Glutamatergic neuron (in vitro differentiated cells): Measurements from ENCODE around the gene PDE1A. TPM values are rescaled to one million over a fixed set of nuclear protein-coding genes. Genes with fewer than 3 reads are reported as not detected.

Source experiments
- DNase-seq: peaks from one replicate; pipeline ENCODE4 v3.0.0; 2022
- H3K27ac Mint-ChIP-seq: one replicate; pipeline ENCODE4 v1.8.0; 2020; ENCODE audit warnings: mild to moderate bottlenecking, mixed read lengths, inconsistent platforms; ENCODE audit not compliant: unreplicated experiment
- H3K27me3 Mint-ChIP-seq: one replicate; pipeline ENCODE4 v1.8.0; 2020; ENCODE audit warnings: mild to moderate bottlenecking, moderate library complexity, mixed read lengths, inconsistent platforms; ENCODE audit not compliant: unreplicated experiment
- H3K36me3 Mint-ChIP-seq: one replicate; pipeline ENCODE4 v1.8.0; 2020; ENCODE audit warnings: mild to moderate bottlenecking, mixed read lengths, inconsistent platforms; ENCODE audit not compliant: unreplicated experiment
- H3K4me1 Mint-ChIP-seq: one replicate; pipeline ENCODE4 v1.8.0; 2020; ENCODE audit warnings: mild to moderate bottlenecking, low read depth, mixed read lengths, inconsistent platforms; ENCODE audit not compliant: unreplicated experiment
- H3K4me3 Mint-ChIP-seq: one replicate; pipeline ENCODE4 v1.8.0; 2020; ENCODE audit warnings: mild to moderate bottlenecking, mixed read lengths, inconsistent platforms; ENCODE audit not compliant: unreplicated experiment
- H3K9me3 Mint-ChIP-seq: one replicate; pipeline ENCODE4 v1.8.0; 2020; ENCODE audit warnings: mild to moderate bottlenecking, moderate library complexity, mixed read lengths, inconsistent platforms; ENCODE audit not compliant: unreplicated experiment
- total RNA-seq: library from RNA; stranded (reverse); fragmentation: NEBNext Ultra II Directional; extraction: Animal tissue kit (Norgen Biotek cat#: 25700); gene quantifications from one replicate; pipeline ENCODE4 v1.2.1, GENCODE V29; 2021; ENCODE audit not compliant: unreplicated experiment
- TF ChIP-seq, protein P1 (sequence below): fragments of 200-600 bp; sonication (generic); IDR thresholded peaks from one replicate; pipeline ENCODE4 v1.5.0; 2021; ENCODE audit not compliant: partially characterized antibody, unreplicated experiment

PDE1A gene
- total RNA-seq, 1 donor from 2014 or later, result 4.2 TPM

DNA sequence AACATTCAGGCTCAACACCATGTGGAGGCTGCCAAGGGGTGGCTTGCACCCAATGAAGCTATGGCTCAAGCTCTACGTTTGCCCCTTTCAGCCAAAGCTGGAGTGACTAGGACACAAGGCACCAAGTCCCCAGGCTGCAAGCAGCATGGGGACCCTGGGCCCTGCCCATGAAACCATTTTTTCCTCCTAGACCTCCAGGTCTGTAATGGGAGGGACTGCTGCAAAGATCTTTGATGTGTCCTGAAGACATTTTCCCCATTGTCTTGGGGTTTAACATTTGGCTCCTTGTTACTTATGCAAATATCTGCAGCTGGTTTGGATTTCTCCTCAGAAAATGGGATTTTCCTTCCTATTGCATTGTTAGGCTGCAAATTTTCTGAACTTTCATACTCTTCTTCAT, 51.0 kb downstream of the PDE1A start:
- TF ChIP-seq, protein P1, sequence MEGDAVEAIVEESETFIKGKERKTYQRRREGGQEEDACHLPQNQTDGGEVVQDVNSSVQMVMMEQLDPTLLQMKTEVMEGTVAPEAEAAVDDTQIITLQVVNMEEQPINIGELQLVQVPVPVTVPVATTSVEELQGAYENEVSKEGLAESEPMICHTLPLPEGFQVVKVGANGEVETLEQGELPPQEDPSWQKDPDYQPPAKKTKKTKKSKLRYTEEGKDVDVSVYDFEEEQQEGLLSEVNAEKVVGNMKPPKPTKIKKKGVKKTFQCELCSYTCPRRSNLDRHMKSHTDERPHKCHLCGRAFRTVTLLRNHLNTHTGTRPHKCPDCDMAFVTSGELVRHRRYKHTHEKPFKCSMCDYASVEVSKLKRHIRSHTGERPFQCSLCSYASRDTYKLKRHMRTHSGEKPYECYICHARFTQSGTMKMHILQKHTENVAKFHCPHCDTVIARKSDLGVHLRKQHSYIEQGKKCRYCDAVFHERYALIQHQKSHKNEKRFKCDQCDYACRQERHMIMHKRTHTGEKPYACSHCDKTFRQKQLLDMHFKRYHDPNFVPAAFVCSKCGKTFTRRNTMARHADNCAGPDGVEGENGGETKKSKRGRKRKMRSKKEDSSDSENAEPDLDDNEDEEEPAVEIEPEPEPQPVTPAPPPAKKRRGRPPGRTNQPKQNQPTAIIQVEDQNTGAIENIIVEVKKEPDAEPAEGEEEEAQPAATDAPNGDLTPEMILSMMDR, result no peak
- peaks cover 14% of the 10 kb centered on the region for H3K36me3 Mint-ChIP-seq
- DNase-seq, result no peak
- H3K4me3 Mint-ChIP-seq, result no peak overlapping the region
- peaks cover 3% of the 10 kb centered on the region for H3K4me1 Mint-ChIP-seq
- H3K27me3 Mint-ChIP-seq, result no peaks in the 10 kb centered on the region
- H3K9me3 Mint-ChIP-seq, result peaks cover 8% of the 10 kb centered on the region
- H3K27ac Mint-ChIP-seq, result no peak overlapping the region

DNA sequence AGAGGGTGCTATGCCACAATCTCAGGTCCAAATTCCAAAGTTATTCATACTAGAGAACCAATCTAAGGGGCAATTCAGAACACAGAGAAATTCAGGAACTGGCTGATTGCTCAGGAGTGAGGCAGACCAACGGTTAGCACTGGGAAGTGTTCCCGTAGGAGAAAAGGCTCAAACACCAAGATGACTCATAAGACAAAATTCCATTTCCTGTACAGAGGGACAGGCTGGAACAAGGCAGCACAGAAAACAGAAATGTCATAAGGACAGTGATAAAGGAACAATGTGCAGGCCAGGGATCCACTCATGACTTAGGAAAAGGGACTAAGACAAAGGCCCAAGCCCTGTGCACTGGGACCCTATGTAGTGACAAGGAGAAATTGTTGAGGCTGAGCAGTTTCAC, 54.2 kb downstream of the PDE1A start:
- H3K27ac Mint-ChIP-seq, result no peak overlapping the region
- H3K9me3 Mint-ChIP-seq, result peaks cover 6% of the 10 kb centered on the region
- no peak for DNase-seq
- H3K4me3 Mint-ChIP-seq, result no peak overlapping the region
- H3K27me3 Mint-ChIP-seq, result no peaks in the 10 kb centered on the region
- TF ChIP-seq, protein P1, result no peak
- no peaks in the 10 kb centered on the region for H3K4me1 Mint-ChIP-seq
- peaks cover 14% of the 10 kb centered on the region for H3K36me3 Mint-ChIP-seq

DNA sequence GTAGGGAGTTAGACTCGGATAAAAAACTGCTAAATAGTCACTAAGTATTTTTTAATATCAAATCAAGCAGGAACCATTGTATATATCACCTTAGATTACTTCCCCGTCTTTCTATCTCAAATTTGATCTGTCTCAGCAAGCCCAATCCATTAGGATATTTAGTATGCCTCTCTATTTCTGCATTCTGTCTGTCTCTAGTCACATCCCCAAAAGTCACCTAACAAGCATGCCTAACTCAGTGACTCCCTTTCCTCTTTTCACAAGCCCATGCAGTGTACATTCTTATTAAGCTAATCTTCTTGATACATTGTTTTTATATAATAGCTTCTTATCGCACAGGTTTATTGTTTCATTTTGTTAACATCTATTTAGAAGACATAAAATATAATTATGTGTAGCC, 57.8 kb downstream of the PDE1A start:
- no peaks in the 10 kb centered on the region for H3K27me3 Mint-ChIP-seq
- H3K27ac Mint-ChIP-seq, result no peak overlapping the region
- H3K9me3 Mint-ChIP-seq, result no peaks in the 10 kb centered on the region
- H3K36me3 Mint-ChIP-seq, result no peaks in the 10 kb centered on the region
- TF ChIP-seq, protein P1, result no peak
- no peak overlapping the region for H3K4me3 Mint-ChIP-seq
- DNase-seq, result no peak
- no peaks in the 10 kb centered on the region for H3K4me1 Mint-ChIP-seq

DNA sequence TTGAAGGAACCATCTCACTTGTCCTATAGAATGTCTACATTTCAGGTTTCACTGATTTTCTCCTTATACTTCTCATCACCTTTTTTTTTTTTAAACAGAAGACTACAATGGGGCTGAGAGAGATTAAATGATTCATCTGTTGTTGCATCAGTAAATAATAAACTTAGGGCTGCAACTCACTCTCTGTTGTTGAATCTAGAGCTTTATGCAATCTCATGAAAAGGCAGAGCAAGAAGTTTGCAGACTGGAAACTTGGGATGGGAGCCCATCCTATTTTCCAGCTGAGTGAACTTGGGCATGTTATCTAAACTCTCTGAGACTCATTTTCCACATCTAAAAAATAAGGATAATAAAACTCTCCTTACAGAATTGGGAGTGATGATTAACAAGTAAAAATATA, 58.4 kb downstream of the PDE1A start:
- Mint-ChIP-seq H3K27ac (no peak overlapping the region), H3K4me3 (no peak overlapping the region), H3K27me3 (no peaks in the 10 kb centered on the region), H3K9me3 (no peaks in the 10 kb centered on the region), H3K4me1 (no peaks in the 10 kb centered on the region), H3K36me3 (no peaks in the 10 kb centered on the region)
- TF ChIP-seq, protein P1, result no peak
- DNase-seq, result no peak

DNA sequence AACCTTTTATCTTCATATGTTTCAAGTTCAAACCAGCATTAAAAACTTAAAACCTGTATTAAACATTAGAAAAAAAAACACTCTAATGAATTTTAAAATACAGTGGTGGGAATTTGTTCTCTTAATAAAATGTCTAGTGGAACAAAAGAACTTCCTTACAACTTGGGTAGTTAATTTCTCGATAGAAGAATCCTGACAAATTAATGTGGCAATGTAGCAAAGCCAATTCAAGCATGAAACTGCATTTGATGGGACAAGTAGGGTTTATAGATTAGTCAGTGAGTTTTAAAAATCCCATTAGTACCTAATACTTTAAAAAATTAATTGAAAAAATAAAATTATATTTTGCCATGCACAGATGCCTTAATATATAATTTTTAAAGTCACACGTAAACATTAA, 59.4 kb downstream of the PDE1A start:
- H3K27me3 Mint-ChIP-seq, result no peaks in the 10 kb centered on the region
- H3K4me1 Mint-ChIP-seq, result no peaks in the 10 kb centered on the region
- H3K27ac Mint-ChIP-seq, result no peak overlapping the region
- DNase-seq, result no peak
- TF ChIP-seq, protein P1, result no peak
- no peaks in the 10 kb centered on the region for H3K9me3 Mint-ChIP-seq
- no peak overlapping the region for H3K4me3 Mint-ChIP-seq
- no peaks in the 10 kb centered on the region for H3K36me3 Mint-ChIP-seq
